LNCaP clone FGC (cell line): ENCODE measurements around the gene CCNB1IP1.
"Not testable (repeated sequence)": the region's sequence is repeated elsewhere in the genome, so short reads cannot be mapped to it uniquely, and the experiment has no call there.

Experiments used
- DNase-seq: peaks from one replicate; pipeline ENCODE4 v3.0.0-alpha.2; 2011; ENCODE audit warnings: low read depth
- H3K4me3 ChIP-seq: 2 replicates; pipeline ENCODE4 v1.5.1; 2011; ENCODE audit warnings: mild to moderate bottlenecking, low read depth, low read length, control low read depth
- CTCF ChIP-seq: IDR thresholded peaks from 2 replicates; pipeline ENCODE4 v1.5.1; 2012; ENCODE audit warnings: mild to moderate bottlenecking; ENCODE audit not compliant: control insufficient read depth, insufficient read depth; ENCODE audit errors: extremely low read depth

CCNB1IP1 gene

GRCh38 chr14:20347747-20348146, 14.7 kb upstream of the CCNB1IP1 start:
- TF ChIP-seq CTCF, result no peak

GRCh38 chr14:20346713-20347112, 13.6 kb upstream of the CCNB1IP1 start:
- H3K4me3 ChIP-seq, result no peak overlapping the region
- DNase-seq, result no peak
- TF ChIP-seq CTCF, result no peak

More at GRCh38 chr14:20347747-20348146, 14.7 kb upstream of the CCNB1IP1 start:
- DNase-seq, result no peak
- no peak overlapping the region for H3K4me3 ChIP-seq

GRCh38 chr14:20345366-20345765, 12.3 kb upstream of the CCNB1IP1 start:
- DNase-seq, result no peak
- H3K4me3 ChIP-seq, result no peak overlapping the region

GRCh38 chr14:20343862-20344220, 10.8 kb upstream of the CCNB1IP1 start:
- no peak for TF ChIP-seq CTCF
- DNase-seq, result no peak
- peak overlapping the region; percentile 95 for H3K4me3 ChIP-seq

More at GRCh38 chr14:20345366-20345765, 12.3 kb upstream of the CCNB1IP1 start:
- no peak for TF ChIP-seq CTCF

GRCh38 chr14:20343092-20343861, 10.2 kb upstream of the CCNB1IP1 start, which contains the start of gene PARP2:
PARP2 (plus strand) TSS chr14:20343635; CDS start chr14:20343642, 7 bp downstream.
- peak; percentile 99 for DNase-seq
- no peak for TF ChIP-seq CTCF
- peak within 1 kb of the TSS; percentile 95 for H3K4me3 ChIP-seq

- TF ChIP-seq CTCF, result no peak
- peak overlapping the region; percentile 95 for H3K4me3 ChIP-seq
These were observed 8.6 kb upstream of the CCNB1IP1 start for GRCh38 chr14:20341646-20342045.

GRCh38 chr14:20341032-20341431, 8.0 kb upstream of the CCNB1IP1 start:
- H3K4me3 ChIP-seq, DNase-seq: not testable (repeated sequence)

More at GRCh38 chr14:20341646-20342045, 8.6 kb upstream of the CCNB1IP1 start:
- DNase-seq, result no peak
